Measurements from ENCODE around the gene THAP9. TPM values are rescaled to one million over a fixed set of nuclear protein-coding genes. Genes with fewer than 3 reads are reported as not detected.

The THAP9 gene
- total RNA-seq, 1 experiment from 2014 or later, result 3.1 TPM

DNA sequence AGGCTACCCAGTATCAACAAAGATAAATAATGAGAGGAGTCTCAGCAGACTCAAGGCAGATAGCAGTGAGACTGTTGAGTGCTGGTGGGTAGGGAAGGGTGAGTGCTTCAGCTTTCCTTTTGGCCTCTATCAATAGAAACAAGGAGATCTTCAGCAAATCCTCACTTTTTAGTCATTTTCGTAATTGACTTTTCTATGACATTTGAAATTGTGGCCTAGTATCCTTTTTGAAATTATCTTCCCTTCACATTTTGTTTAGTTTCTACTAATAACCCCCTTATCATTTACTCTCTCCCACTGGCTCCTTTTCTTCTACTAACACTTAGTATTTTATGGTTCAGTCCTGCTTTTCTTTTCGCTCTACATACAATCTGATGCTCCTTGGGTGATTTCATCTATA lies 65.2 kb downstream of the THAP9 start:
- no peak for DNase-seq (ENCODE audit: low read depth)

DNA sequence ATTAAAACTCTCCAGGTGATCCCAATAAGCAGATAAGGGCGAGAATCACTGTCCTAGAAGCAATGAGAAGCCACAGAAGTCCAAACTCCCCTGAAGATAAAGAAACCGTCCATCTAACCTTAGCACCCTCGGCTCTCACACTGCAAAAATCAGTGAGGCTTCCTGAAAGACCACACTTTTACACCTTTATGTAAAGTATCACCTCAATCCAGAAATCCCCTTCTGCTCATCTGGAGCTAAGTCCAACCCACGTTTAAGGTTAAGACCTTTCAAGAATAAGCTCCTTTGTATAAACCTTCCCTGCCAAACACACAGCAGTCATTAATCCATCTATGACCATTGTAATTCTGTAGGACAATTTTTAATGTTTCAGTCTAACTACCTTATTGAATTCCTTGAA lies 68.4 kb downstream of the THAP9 start:
- no peak for DNase-seq (ENCODE audit: low read depth)

DNA sequence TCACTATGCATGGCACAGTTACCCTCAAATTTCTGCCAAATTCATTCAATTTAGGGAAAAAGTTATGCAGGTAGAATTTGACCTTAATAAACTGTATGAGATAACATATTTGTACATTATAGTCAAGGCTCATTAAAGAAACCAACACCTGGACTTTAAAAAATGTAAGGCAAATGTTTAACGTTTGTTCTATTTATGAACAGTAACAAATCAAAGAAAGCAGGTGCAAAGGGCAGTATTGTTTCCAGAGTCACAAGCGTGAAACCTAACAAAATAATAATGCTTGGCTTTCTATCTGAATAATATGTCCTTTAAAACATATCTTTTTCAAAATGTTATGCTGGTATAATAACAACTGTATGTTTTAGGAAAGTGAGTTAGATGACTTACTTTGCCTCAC lies 68.9 kb downstream of the THAP9 start:
- no peak for DNase-seq (ENCODE audit: low read depth)

Other genes with a start within 250 kb of the THAP9 start
- gene SCD5, start 101.9 kb upstream of the THAP9 start, total RNA-seq (2014; rRNA removed; shearing (Covaris generic)), result 10.1 and 13.2 TPM in 2 replicates
- gene SEC31A, start 9.6 kb upstream of the THAP9 start, total RNA-seq (2014; rRNA removed; shearing (Covaris generic)), result 134 and 174 TPM in 2 replicates
- gene LIN54, start 110.1 kb downstream of the THAP9 start, total RNA-seq (2014; rRNA removed; shearing (Covaris generic)), result 22.7 and 25.6 TPM in 2 replicates
- 133 and 136 TPM in 2 replicates for gene COPS4, start 134.4 kb downstream of the THAP9 start, total RNA-seq (2014; rRNA removed; shearing (Covaris generic))
- gene PLAC8, start 214.0 kb downstream of the THAP9 start, total RNA-seq (2014; rRNA removed; shearing (Covaris generic)), result 0.39 and 0.96 TPM in 2 replicates

Data from RPMI7951 (cell line).